ENCODE measurements around the gene ZNF668.

ZNF668 gene

GRCh38 chr16:31077592-31078396 lies 3.8 kb upstream of the ZNF668 start:
- Histone ChIP-seq H3K4me3 (ENCODE audit: low read depth in 1 of 2, low read length in 1 of 2) (no peak overlapping the region), H3K27me3 (no peaks in the 10 kb centered on the region), H3K27ac (peak overlapping the region; percentile 71), H3K9me3 (no peaks in the 10 kb centered on the region), H3K36me3 (peaks cover 68% of the 10 kb centered on the region), H3K4me1 (ENCODE audit: control insufficient read depth in 1 of 2, insufficient read depth in 1 of 2, low read depth in 1 of 2, low read length in 1 of 2) (peaks cover 32 to 39% of the 10 kb centered on the region in 2 experiments)
- TF ChIP-seq CTCF (IDR thresholded peaks at IDR 0.05) = no peak

GRCh38 chr16:31077024-31077423 lies 3.0 kb upstream of the ZNF668 start:
- Histone ChIP-seq H3K4me3 (ENCODE audit: low read depth in 1 of 2, low read length in 1 of 2) (no peak overlapping the region), H3K36me3 (peaks cover 60% of the 10 kb centered on the region), H3K27ac (peak overlapping the region; percentile 95), H3K27me3 (no peaks in the 10 kb centered on the region), H3K9me3 (no peaks in the 10 kb centered on the region), H3K4me1 (ENCODE audit: control insufficient read depth in 1 of 2, insufficient read depth in 1 of 2, low read depth in 1 of 2, low read length in 1 of 2) (peaks cover 40 to 46% of the 10 kb centered on the region in 2 experiments)
- no peak for TF ChIP-seq CTCF (IDR thresholded peaks at IDR 0.05)

GRCh38 chr16:31076319-31076718 lies 2.3 kb upstream of the ZNF668 start:
- Histone ChIP-seq H3K36me3 (peaks cover 53% of the 10 kb centered on the region), H3K9me3 (no peaks in the 10 kb centered on the region), H3K4me3 (ENCODE audit: low read depth in 1 of 2, low read length in 1 of 2) (no peak overlapping the region), H3K27ac (peak overlapping the region; percentile 95), H3K4me1 (ENCODE audit: control insufficient read depth in 1 of 2, insufficient read depth in 1 of 2, low read depth in 1 of 2, low read length in 1 of 2) (peaks cover 42 to 46% of the 10 kb centered on the region in 2 experiments), H3K27me3 (no peaks in the 10 kb centered on the region)
- TF ChIP-seq CTCF (IDR thresholded peaks at IDR 0.05) = no peak

GRCh38 chr16:31074814-31075183 lies 759 bp upstream of the ZNF668 start:
- TF ChIP-seq CTCF (IDR thresholded peaks at IDR 0.05) = no peak
- peak overlapping the region; percentile 98 for H3K4me3 ChIP-seq (ENCODE audit: low read depth in 1 of 2, low read length in 1 of 2)

GRCh38 chr16:31073142-31073969 lies 684 bp downstream of the ZNF668 start:
- Histone ChIP-seq H3K27ac (peak overlapping the region; percentile 95), H3K4me3 (ENCODE audit: low read depth in 1 of 2, low read length in 1 of 2) (peak overlapping the region; percentile 98), H3K36me3 (peaks cover 23% of the 10 kb centered on the region), H3K27me3 (no peaks in the 10 kb centered on the region), H3K9me3 (no peaks in the 10 kb centered on the region), H3K4me1 (ENCODE audit: control insufficient read depth in 1 of 2, insufficient read depth in 1 of 2, low read depth in 1 of 2, low read length in 1 of 2) (peaks cover 26 to 30% of the 10 kb centered on the region in 2 experiments)
- no peak for TF ChIP-seq CTCF (IDR thresholded peaks at IDR 0.05)

More at GRCh38 chr16:31074814-31075183, 759 bp upstream of the ZNF668 start:
- Histone ChIP-seq H3K36me3 (peaks cover 38% of the 10 kb centered on the region), H3K9me3 (no peaks in the 10 kb centered on the region), H3K27me3 (no peaks in the 10 kb centered on the region), H3K4me1 (ENCODE audit: control insufficient read depth in 1 of 2, insufficient read depth in 1 of 2, low read depth in 1 of 2, low read length in 1 of 2) (peaks cover 38 to 42% of the 10 kb centered on the region in 2 experiments), H3K27ac (peak overlapping the region; percentile 95)
